Ovary (tissue), 9 donors: Measurements from ENCODE around the gene ZNF341. TPM values are rescaled to one million over a fixed set of nuclear protein-coding genes. Genes with fewer than 3 reads are reported as not detected.

ENCODE experiments used
- DNase-seq, 5 donors: peaks; one replicate each; pipeline ENCODE4 v3.0.0-alpha.2; 2019 to 2020
- H3K27ac ChIP-seq, 2 donors: fragments of 200-600 bp; one replicate each; pipeline versions ENCODE4 v1.5.1 to v1.8.0; 2019 to 2022
- H3K27me3 ChIP-seq: fragments of 200-600 bp; one replicate; pipeline ENCODE4 v1.8.0; 2022
- H3K36me3 ChIP-seq: fragments of 200-600 bp; sonication (generic); one replicate; pipeline ENCODE4 v1.5.1; 2019
- H3K4me1 ChIP-seq: one replicate; pipeline ENCODE4 v1.8.1; 2013; ENCODE audit warnings: mild to moderate bottlenecking, moderate library complexity; ENCODE audit not compliant: insufficient read depth
- H3K4me3 ChIP-seq: fragments of 200-600 bp; sonication (generic); one replicate; pipeline ENCODE4 v1.5.1; 2017
- H3K9me3 ChIP-seq, 2 donors: fragments of 200-600 bp in 1 of 2; sonication (generic) in 1 of 2; one replicate each; pipeline versions ENCODE4 v1.5.1 to v1.8.1; 2013 to 2019; ENCODE audit warnings: mild to moderate bottlenecking in 1 of 2, moderate library complexity in 1 of 2
- CTCF ChIP-seq, 3 donors: fragments of 450-650 bp in 2 of 3; fragments of 200-600 bp in 1 of 3; IDR thresholded peaks; one replicate each; pipeline versions ENCODE4 v1.5.1 to v1.8.0; 2016 to 2022; ENCODE audit warnings: antibody characterized with exemption in 3 of 3, mild to moderate bottlenecking in 1 of 3
- EP300 ChIP-seq: sonication (generic); formaldehyde crosslinking; IDR thresholded peaks from one replicate; pipeline ENCODE4 v1.6.1; 2017; ENCODE audit warnings: antibody characterized with exemption
- POLR2A ChIP-seq: fragments of 450-650 bp; IDR thresholded peaks from one replicate; pipeline ENCODE4 v1.6.1; 2017; ENCODE audit warnings: antibody characterized with exemption, mild to moderate bottlenecking, moderate library complexity
- WGBS, 3 donors: extraction: QIAGEN DNeasy Blood & Tissue Kit in 1 of 3; methylation state at CpG; one replicate each; pipeline versions ENCODE4 v1.1.5 to v1.1.7; 2013 to 2017; 5-methylcytosine and 5-hydroxymethylcytosine counted together
- intact Hi-C, 4 donors: fragments of 100-400 bp; cut with DNase I; formaldehyde crosslinking; loops; one replicate each; pipeline versions ENCODE4 v1.11.0 to v1.15.1; 2022 to 2023
- polyA plus RNA-seq, 2 donors: library from polyadenylated mRNA; stranded (reverse); fragments of 200-250 nt in 1 of 2; fragments of 350-450 nt in 1 of 2; fragmentation: Illumina TruSeq in 1 of 2; extraction: RNeasy Lipid Tissue Mini Kit (QIAGEN cat#74804) in 1 of 2; gene quantifications; one replicate each; pipeline ENCODE4 v1.2.3, GENCODE V29; 2013 to 2014
- total RNA-seq, 7 donors: library from RNA; depleted of rRNA in 2 of 7; stranded (reverse); fragments of >200 nt in 2 of 7; fragmentation: NEBNext Ultra II Directional in 3 of 7; extraction: Animal tissue kit (Norgen Biotek cat#: 25700) in 3 of 7; gene quantifications; one replicate each; pipeline versions ENCODE4 v1.1.0 to v1.2.4, GENCODE V29; 2016 to 2023
- donor health status: DM: no; HTN: no; CAD: no; lungs with moderate emphysema.
- donor health status: DM: no; HTN: no; CAD: no.
- donor health status: Bipolar disorder and iron deficiency.
- donor health status: DM: yes; HTN: yes; CAD: no.
- donor health status: DM: no; HTN: no; CAD: no.
- donor health status: DM: yes; HTN: yes; CAD: no.

The ZNF341 gene
- total and polyA plus RNA-seq, 9 donors: 1.2 to 3.8 (median 1.6) TPM

GRCh38 chr20:33769043-33769442, 37.2 kb downstream of the ZNF341 start:
- no peak overlapping the region for H3K4me3 ChIP-seq
- H3K4me1 ChIP-seq: no peaks in the 10 kb centered on the region
- TF ChIP-seq CTCF (IDR thresholded peaks at IDR 0.05): no peak
- no peak for TF ChIP-seq EP300
- TF ChIP-seq POLR2A: no peak
- H3K27me3 ChIP-seq: no peaks in the 10 kb centered on the region
- no peak for DNase-seq
- 81 to 90% (median 88%) methylated on average over 4 of the region's 4 CpGs for WGBS, 3 donors
- no peaks in the 10 kb centered on the region for H3K36me3 ChIP-seq
- no peak overlapping the region for H3K27ac ChIP-seq
- no peaks in the 10 kb centered on the region for H3K9me3 ChIP-seq
- intact Hi-C loops: no loop called here

GRCh38 chr20:33770005-33770404, 38.2 kb downstream of the ZNF341 start:
- intact Hi-C loops: no loop called here

GRCh38 chr20:33771938-33772337, 40.1 kb downstream of the ZNF341 start:
- DNase-seq: no peak
- WGBS, 3 donors: 91 to 94% (median 94%) methylated on average over 5 of the region's 5 CpGs
- intact Hi-C loops: no loop called here
- TF ChIP-seq POLR2A (no peak), CTCF (IDR thresholded peaks at IDR 0.05) (no peak), EP300 (no peak)
- H3K4me3 ChIP-seq: no peak overlapping the region
- H3K27ac ChIP-seq: no peak overlapping the region
- H3K36me3 ChIP-seq: no peaks in the 10 kb centered on the region
- no peaks in the 10 kb centered on the region for H3K4me1 ChIP-seq
- no peaks in the 10 kb centered on the region for H3K27me3 ChIP-seq
- H3K9me3 ChIP-seq: no peaks in the 10 kb centered on the region

More at GRCh38 chr20:33770005-33770404, 38.2 kb downstream of the ZNF341 start:
- TF ChIP-seq CTCF (IDR thresholded peaks at IDR 0.05): no peak
- TF ChIP-seq POLR2A: no peak
- no peak for TF ChIP-seq EP300
- Histone ChIP-seq H3K4me1 (no peaks in the 10 kb centered on the region), H3K9me3 (no peaks in the 10 kb centered on the region), H3K4me3 (no peak overlapping the region), H3K27me3 (no peaks in the 10 kb centered on the region), H3K36me3 (no peaks in the 10 kb centered on the region), H3K27ac (no peak overlapping the region)
- WGBS, 3 donors: 74 to 82% (median 80%) methylated on average over 10 of the region's 10 CpGs
- DNase-seq: no peak

GRCh38 chr20:33772439-33772838, 40.6 kb downstream of the ZNF341 start:
- H3K27ac ChIP-seq: no peak overlapping the region
- intact Hi-C loops: no loop called here
- 91 to 96% (median 94%) methylated on average over 3 of the region's 3 CpGs for WGBS, 3 donors
- no peaks in the 10 kb centered on the region for H3K4me1 ChIP-seq
- no peaks in the 10 kb centered on the region for H3K36me3 ChIP-seq
- no peak for TF ChIP-seq POLR2A
- no peak for TF ChIP-seq EP300
- TF ChIP-seq CTCF (IDR thresholded peaks at IDR 0.05): no peak
- DNase-seq: no peak
- H3K9me3 ChIP-seq: no peaks in the 10 kb centered on the region
- no peaks in the 10 kb centered on the region for H3K27me3 ChIP-seq
- no peak overlapping the region for H3K4me3 ChIP-seq
